Thyroid gland (tissue), 4 donors: ENCODE measurements around the gene SCAPER.

Experiments
- CTCF ChIP-seq, 6 experiments: fragments of 200-600 bp in 3 of 6; fragments of 450-650 bp in 3 of 6; sonication (generic) in 3 of 6; IDR thresholded peaks; one replicate each; pipeline ENCODE4 v1.5.1; 2016 to 2019; ENCODE audit warnings: antibody characterized with exemption in 6 of 6, mild to moderate bottlenecking in 2 of 6, inconsistent platforms in 1 of 6, moderate library complexity in 1 of 6
- POLR2A ChIP-seq, 2 donors: fragments of 450-650 bp; IDR thresholded peaks; one replicate each; pipeline ENCODE4 v1.6.1; 2017; ENCODE audit warnings: antibody characterized with exemption in 2 of 2, mild to moderate bottlenecking in 2 of 2, moderate library complexity in 1 of 2

- TF ChIP-seq CTCF (IDR thresholded peaks at IDR 0.05), result no peak
- no peak for TF ChIP-seq POLR2A (IDR thresholded peaks at IDR 0.05)
These were observed 457.3 kb downstream of the SCAPER start for GRCh38 chr15:76447728-76448441.
